Heart left ventricle (tissue), 13 donors: ENCODE results near the gene METRNL.

Experiments
- POLR2A ChIP-seq, 2 donors: fragments of 450-650 bp; IDR thresholded peaks; one replicate each; pipeline ENCODE4 v1.6.1; 2017; ENCODE audit warnings: antibody characterized with exemption in 2 of 2, mild to moderate bottlenecking in 2 of 2, moderate library complexity in 2 of 2
- TF ChIP-seq, protein P1 (sequence below), 12 donors: fragments of 200-600 bp; sonication (generic) in 4 of 12; IDR thresholded peaks; one replicate each; pipeline versions ENCODE4 v1.5.0 to v1.8.0; 2018 to 2022; ENCODE audit warnings: antibody characterized with exemption in 12 of 12, mild to moderate bottlenecking in 5 of 12
- donor health status: ischemic (EF 13 %, LVEDD 7.1; RV severe dilation, severe dysfunction).
- donor health status: DM: no; HTN: yes; CAD: no.
- donor health status: DM: no; HTN: no; CAD: no.
- donor health status: ischemic (EF 25% LVEDD 6.9; RV normal size, moderate dysfunction).
- donor health status: ischemic (EF 25% LVEDD 5.7; RV mildly dilated, moderate dysfunction).
- donor health status: ischemic (EF 35%, LVEDD 5.7; RV mildly dilated, moderate dysfunction).
- donor health status: nonischemic (EF 11% LVEDD 7.7; RV severe dilation, severe dysfunction).
- donor health status: DM: yes; HTN: yes; CAD: no.
- donor health status: PGD.
- donor health status: ischemic (EF 29% LVEDD 5.4; RV normal size, mild dysfunction).
- donor health status: nonischemic (EF 23%, LVEDD 6.1; RV moderate dilation, normal function).

DNA sequence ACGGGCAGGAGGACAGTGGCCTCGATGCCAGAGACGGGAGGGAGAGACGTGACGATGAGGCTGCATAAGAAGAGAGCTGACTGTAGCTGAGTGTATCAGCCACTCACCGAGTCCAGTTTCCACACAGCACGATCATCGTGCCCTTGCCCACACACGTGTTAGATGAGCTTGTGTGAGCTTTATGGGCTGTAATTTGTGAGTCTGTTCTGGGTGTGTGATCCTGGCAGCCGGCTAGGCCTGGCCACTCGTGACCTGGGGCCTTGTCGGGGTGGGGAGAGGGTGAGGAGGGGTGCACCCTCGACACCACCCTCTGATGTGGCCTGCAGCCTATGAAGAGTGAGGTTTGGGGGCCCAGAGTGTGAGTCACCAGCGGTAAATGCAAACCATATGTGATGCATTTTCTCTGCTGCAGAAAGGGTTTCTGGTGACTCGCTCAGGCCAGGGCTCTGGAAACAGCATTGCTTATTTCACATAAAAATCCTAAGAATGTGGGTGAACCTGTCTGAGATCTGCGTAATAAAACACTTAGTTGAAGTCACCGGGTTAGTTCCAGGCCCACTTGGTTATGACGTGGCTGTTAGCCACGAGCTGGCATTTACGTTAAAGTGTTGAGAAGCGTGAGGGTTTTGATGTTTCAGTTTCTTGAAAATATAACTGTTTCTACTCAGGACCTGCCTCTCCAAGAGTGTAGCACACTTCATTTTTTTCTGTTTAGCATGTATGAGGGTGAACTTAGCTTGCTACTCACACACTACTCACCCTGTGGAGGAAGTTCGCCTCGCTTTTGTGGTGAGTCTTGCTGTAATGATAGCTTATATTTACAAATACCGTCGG lies 4.2 kb downstream of the METRNL start:
- no peak for TF ChIP-seq POLR2A (IDR thresholded peaks at IDR 0.05)
- TF ChIP-seq, protein P1, sequence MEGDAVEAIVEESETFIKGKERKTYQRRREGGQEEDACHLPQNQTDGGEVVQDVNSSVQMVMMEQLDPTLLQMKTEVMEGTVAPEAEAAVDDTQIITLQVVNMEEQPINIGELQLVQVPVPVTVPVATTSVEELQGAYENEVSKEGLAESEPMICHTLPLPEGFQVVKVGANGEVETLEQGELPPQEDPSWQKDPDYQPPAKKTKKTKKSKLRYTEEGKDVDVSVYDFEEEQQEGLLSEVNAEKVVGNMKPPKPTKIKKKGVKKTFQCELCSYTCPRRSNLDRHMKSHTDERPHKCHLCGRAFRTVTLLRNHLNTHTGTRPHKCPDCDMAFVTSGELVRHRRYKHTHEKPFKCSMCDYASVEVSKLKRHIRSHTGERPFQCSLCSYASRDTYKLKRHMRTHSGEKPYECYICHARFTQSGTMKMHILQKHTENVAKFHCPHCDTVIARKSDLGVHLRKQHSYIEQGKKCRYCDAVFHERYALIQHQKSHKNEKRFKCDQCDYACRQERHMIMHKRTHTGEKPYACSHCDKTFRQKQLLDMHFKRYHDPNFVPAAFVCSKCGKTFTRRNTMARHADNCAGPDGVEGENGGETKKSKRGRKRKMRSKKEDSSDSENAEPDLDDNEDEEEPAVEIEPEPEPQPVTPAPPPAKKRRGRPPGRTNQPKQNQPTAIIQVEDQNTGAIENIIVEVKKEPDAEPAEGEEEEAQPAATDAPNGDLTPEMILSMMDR (IDR thresholded peaks at IDR 0.05), result no peak
